GM12875 (cell line): ENCODE measurements around the gene ELF5.

ENCODE experiments used
- H3K4me3 ChIP-seq: one replicate; pipeline ENCODE4 v1.5.1; 2011; ENCODE audit warnings: low read depth, low read length, control low read depth
- TF ChIP-seq, protein P1 (sequence below): IDR thresholded peaks from 2 replicates; pipeline ENCODE4 v1.5.1; 2011; ENCODE audit warnings: low read depth, mild to moderate bottlenecking, control low read depth, inconsistent platforms, low read length, moderate library complexity, borderline replicate concordance; ENCODE audit not compliant: insufficient read depth

Gene ELF5

GRCh38 chr11:34523053-34523452 lies 9.5 kb upstream of the ELF5 start:
- TF ChIP-seq, protein P1, sequence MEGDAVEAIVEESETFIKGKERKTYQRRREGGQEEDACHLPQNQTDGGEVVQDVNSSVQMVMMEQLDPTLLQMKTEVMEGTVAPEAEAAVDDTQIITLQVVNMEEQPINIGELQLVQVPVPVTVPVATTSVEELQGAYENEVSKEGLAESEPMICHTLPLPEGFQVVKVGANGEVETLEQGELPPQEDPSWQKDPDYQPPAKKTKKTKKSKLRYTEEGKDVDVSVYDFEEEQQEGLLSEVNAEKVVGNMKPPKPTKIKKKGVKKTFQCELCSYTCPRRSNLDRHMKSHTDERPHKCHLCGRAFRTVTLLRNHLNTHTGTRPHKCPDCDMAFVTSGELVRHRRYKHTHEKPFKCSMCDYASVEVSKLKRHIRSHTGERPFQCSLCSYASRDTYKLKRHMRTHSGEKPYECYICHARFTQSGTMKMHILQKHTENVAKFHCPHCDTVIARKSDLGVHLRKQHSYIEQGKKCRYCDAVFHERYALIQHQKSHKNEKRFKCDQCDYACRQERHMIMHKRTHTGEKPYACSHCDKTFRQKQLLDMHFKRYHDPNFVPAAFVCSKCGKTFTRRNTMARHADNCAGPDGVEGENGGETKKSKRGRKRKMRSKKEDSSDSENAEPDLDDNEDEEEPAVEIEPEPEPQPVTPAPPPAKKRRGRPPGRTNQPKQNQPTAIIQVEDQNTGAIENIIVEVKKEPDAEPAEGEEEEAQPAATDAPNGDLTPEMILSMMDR, result no peak
- H3K4me3 ChIP-seq, result no peak overlapping the region

DNA sequence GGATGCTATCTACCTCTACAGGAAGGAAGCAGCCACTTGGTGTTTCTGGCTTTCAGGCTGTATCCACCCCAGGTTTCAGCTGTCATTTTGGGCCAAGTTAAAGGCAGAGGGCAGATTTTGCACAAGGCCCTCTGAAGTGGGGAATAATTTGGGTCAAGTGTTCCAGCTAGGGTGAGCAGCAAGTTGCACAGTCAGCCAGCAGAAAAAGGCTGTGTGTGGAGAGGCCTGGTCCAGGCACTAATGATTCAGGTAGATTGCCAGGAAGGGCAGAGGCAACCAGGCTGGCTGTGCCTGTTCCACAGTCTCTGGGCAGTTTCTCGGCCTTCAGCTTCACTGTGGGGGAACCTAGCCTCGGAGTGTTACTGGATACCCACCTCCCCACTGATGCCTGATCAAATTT lies 8.6 kb upstream of the ELF5 start:
- H3K4me3 ChIP-seq, result no peak overlapping the region
- TF ChIP-seq, protein P1, result no peak

GRCh38 chr11:34521265-34521664 lies 7.7 kb upstream of the ELF5 start:
- TF ChIP-seq, protein P1, result no peak
- no peak overlapping the region for H3K4me3 ChIP-seq

GRCh38 chr11:34519595-34520235 lies 6.1 kb upstream of the ELF5 start:
- no peak overlapping the region for H3K4me3 ChIP-seq
- TF ChIP-seq, protein P1, result no peak

- H3K4me3 ChIP-seq, result no peak overlapping the region
- TF ChIP-seq, protein P1, result no peak
These were observed 2.9 kb upstream of the ELF5 start for GRCh38 chr11:34516247-34517040.

- H3K4me3 ChIP-seq, result no peak overlapping the region
- TF ChIP-seq, protein P1, result no peak
These were observed 1.0 kb upstream of the ELF5 start for GRCh38 chr11:34514597-34514996.
